Natural killer cell (primary cell): ENCODE data around the gene FAXDC2. TPM values are rescaled to one million over a fixed set of nuclear protein-coding genes. Genes with fewer than 3 reads are reported as not detected.

ENCODE experiments used
- ATAC-seq, 3 donors: fragments of 150-1000 bp in 2 of 3; fragments of 200-7000 bp in 1 of 3; cut with Tn5 transposase; 1 replicate in 1 of 3; 2 replicates in 2 of 3; pipeline ENCODE4 v1.10.0; 2021; ENCODE audit warnings: mild to moderate bottlenecking in 2 of 3, moderate library complexity in 2 of 3
- DNase-seq, 2 donors: peaks; one replicate each; pipeline versions ENCODE4 v3.0.0 to v3.0.0-alpha.2; 2013 to 2021; ENCODE audit warnings: mixed read lengths in 1 of 2
- H3K27ac ChIP-seq: one replicate; pipeline ENCODE4 v1.5.1; 2013; ENCODE audit warnings: mild to moderate bottlenecking, low read length
- H3K27me3 ChIP-seq: one replicate; pipeline ENCODE4 v1.6.1; 2013; ENCODE audit warnings: low read length; ENCODE audit not compliant: control insufficient read depth, insufficient read depth
- H3K36me3 ChIP-seq: one replicate; pipeline ENCODE4 v1.6.1; 2013; ENCODE audit warnings: low read length; ENCODE audit not compliant: control insufficient read depth, insufficient read depth
- H3K4me1 ChIP-seq: one replicate; pipeline ENCODE4 v1.6.1; 2013; ENCODE audit warnings: low read length; ENCODE audit not compliant: control insufficient read depth, insufficient read depth
- H3K4me3 ChIP-seq: one replicate; pipeline ENCODE4 v1.5.1; 2013; ENCODE audit warnings: low read length
- H3K9me3 ChIP-seq: one replicate; pipeline ENCODE4 v1.6.1; 2013; ENCODE audit warnings: low read length; ENCODE audit not compliant: control insufficient read depth, insufficient read depth
- H3K27ac Mint-ChIP-seq, 2 donors: one replicate each; pipeline ENCODE4 v1.8.0; 2022; ENCODE audit warnings: mild to moderate bottlenecking in 2 of 2, mixed read lengths in 2 of 2, moderate library complexity in 1 of 2
- H3K27me3 Mint-ChIP-seq, 2 donors: one replicate each; pipeline ENCODE4 v1.8.0; 2022; ENCODE audit warnings: low read depth in 2 of 2, mixed read lengths in 2 of 2
- H3K36me3 Mint-ChIP-seq: one replicate; pipeline ENCODE4 v1.8.0; 2022; ENCODE audit warnings: mixed read lengths
- H3K4me1 Mint-ChIP-seq, 2 donors: one replicate each; pipeline ENCODE4 v1.8.0; 2022; ENCODE audit warnings: mixed read lengths in 2 of 2
- H3K4me3 Mint-ChIP-seq: one replicate; pipeline ENCODE4 v1.8.0; 2022; ENCODE audit warnings: mild to moderate bottlenecking, moderate library complexity, mixed read lengths
- H3K9me3 Mint-ChIP-seq, 2 donors: one replicate each; pipeline ENCODE4 v1.8.0; 2022; ENCODE audit warnings: mixed read lengths in 2 of 2
- CTCF ChIP-seq: fragments of 200-600 bp; IDR thresholded peaks from one replicate; pipeline ENCODE4 v1.8.0; 2022; ENCODE audit warnings: antibody characterized with exemption
- WGBS: methylation state at CpG from one replicate; pipeline ENCODE4 v1.1.7; 2013; ENCODE audit warnings: missing lambda C conversion rate; ENCODE audit not compliant: insufficient coverage; 5-methylcytosine and 5-hydroxymethylcytosine counted together
- intact Hi-C: fragments of 100-400 bp; cut with micrococcal nuclease; formaldehyde crosslinking; loops from one replicate; pipeline ENCODE4 v1.14.2; 2022
- total RNA-seq, 4 donors: library from RNA; stranded (reverse); fragments of 120-200 nt in 1 of 4; gene quantifications; one replicate each; pipeline versions ENCODE4 v1.2.3 to v1.2.4, GENCODE V29; 2013 to 2022

The FAXDC2 gene
- total RNA-seq, 3 donors from 2014 or later (not counting 1 experiment from before 2014, with no cell fraction given) = 0.48 to 2.9 (median 1.4) TPM

GRCh38 chr5:154831451-154831850 is 19.0 kb downstream of the FAXDC2 start:
- 96% methylated on average over 6 of the region's 7 CpGs for WGBS
- Histone ChIP-seq H3K4me1 (peaks cover 18% of the 10 kb centered on the region), H3K27me3 (no peaks in the 10 kb centered on the region), H3K36me3 (no peaks in the 10 kb centered on the region), H3K9me3 (no peaks in the 10 kb centered on the region), H3K4me3 (no peak overlapping the region), H3K27ac (no peak overlapping the region)
- intact Hi-C loops = no loop called here
- TF ChIP-seq CTCF = no peak
- Mint-ChIP-seq H3K4me3 (no peak overlapping the region), H3K4me1 (peaks cover 16 to 22% of the 10 kb centered on the region in 2 donors), H3K9me3 (no peaks in the 10 kb centered on the region), H3K36me3 (no peaks in the 10 kb centered on the region), H3K27ac (no peak overlapping the region), H3K27me3 (no peaks in the 10 kb centered on the region)
- DNase-seq = no peak
- ATAC-seq = no peak

GRCh38 chr5:154830596-154830995 is 19.8 kb downstream of the FAXDC2 start:
- no peaks in the 10 kb centered on the region for H3K9me3 Mint-ChIP-seq
- ATAC-seq (no peak), DNase-seq (no peak)
- no peaks in the 10 kb centered on the region for H3K9me3 ChIP-seq
- H3K4me3 ChIP-seq = no peak overlapping the region
- intact Hi-C loops = no loop called here
- no peaks in the 10 kb centered on the region for H3K36me3 ChIP-seq
- H3K4me1 ChIP-seq = peaks cover 18% of the 10 kb centered on the region
- H3K4me1 Mint-ChIP-seq = peaks cover 16 to 22% of the 10 kb centered on the region in 2 donors
- WGBS = 92% methylated on average over 4 of the region's 4 CpGs
- H3K4me3 Mint-ChIP-seq = no peak overlapping the region
- no peak for TF ChIP-seq CTCF
- H3K27ac ChIP-seq = no peak overlapping the region
- no peaks in the 10 kb centered on the region for H3K27me3 Mint-ChIP-seq
- no peaks in the 10 kb centered on the region for H3K27me3 ChIP-seq
- no peaks in the 10 kb centered on the region for H3K36me3 Mint-ChIP-seq
- H3K27ac Mint-ChIP-seq = peak overlapping the region; percentile 19 to 64

GRCh38 chr5:154830219-154830595 is 20.2 kb downstream of the FAXDC2 start:
- Histone ChIP-seq H3K27me3 (no peaks in the 10 kb centered on the region), H3K36me3 (no peaks in the 10 kb centered on the region), H3K9me3 (no peaks in the 10 kb centered on the region), H3K4me3 (no peak overlapping the region), H3K27ac (no peak overlapping the region), H3K4me1 (peaks cover 18% of the 10 kb centered on the region)
- 96% methylated on average over 7 of the region's 7 CpGs for WGBS
- H3K4me1 Mint-ChIP-seq = peaks cover 16 to 22% of the 10 kb centered on the region in 2 donors
- ATAC-seq (no peak), DNase-seq (no peak)
- no peaks in the 10 kb centered on the region for H3K36me3 Mint-ChIP-seq
- TF ChIP-seq CTCF = no peak
- H3K9me3 Mint-ChIP-seq = no peaks in the 10 kb centered on the region
- H3K27me3 Mint-ChIP-seq = no peaks in the 10 kb centered on the region
- intact Hi-C loops = no loop called here
- no peak overlapping the region for H3K4me3 Mint-ChIP-seq
- H3K27ac Mint-ChIP-seq = peak overlapping the region; percentile 19 to 64

GRCh38 chr5:154829589-154830218 is 20.7 kb downstream of the FAXDC2 start:
- Mint-ChIP-seq H3K9me3 (no peaks in the 10 kb centered on the region), H3K27me3 (no peaks in the 10 kb centered on the region), H3K4me3 (no peak overlapping the region), H3K27ac (peak overlapping the region in 1 of 2 donors; percentile 19), H3K36me3 (no peaks in the 10 kb centered on the region), H3K4me1 (peaks cover 16 to 20% of the 10 kb centered on the region in 2 donors)
- TF ChIP-seq CTCF = no peak
- Histone ChIP-seq H3K27me3 (no peaks in the 10 kb centered on the region), H3K27ac (no peak overlapping the region), H3K4me1 (peaks cover 18% of the 10 kb centered on the region), H3K9me3 (no peaks in the 10 kb centered on the region), H3K4me3 (no peak overlapping the region), H3K36me3 (no peaks in the 10 kb centered on the region)
- intact Hi-C loops = no loop called here
- DNase-seq (peak in 1 of 2 donors; percentile 59), ATAC-seq (peak in 1 of 3 donors; percentile 45)
- 70% methylated on average over 4 of the region's 4 CpGs for WGBS
